Esophagus squamous epithelium (tissue), 4 donors: ENCODE data around the gene AOPEP.

ENCODE experiments used
- CTCF ChIP-seq, 6 experiments: fragments of 450-650 bp in 4 of 6; fragments of 200-600 bp in 2 of 6; sonication (generic) in 2 of 6; IDR thresholded peaks; one replicate each; pipeline ENCODE4 v1.5.1; 2016 to 2019; ENCODE audit warnings: antibody characterized with exemption in 6 of 6, mild to moderate bottlenecking in 4 of 6, moderate library complexity in 4 of 6
- POLR2A ChIP-seq, 4 donors: fragments of 450-650 bp; IDR thresholded peaks; one replicate each; pipeline ENCODE4 v1.6.1; 2017; ENCODE audit warnings: antibody characterized with exemption in 4 of 4, mild to moderate bottlenecking in 4 of 4, moderate library complexity in 3 of 4

- TF ChIP-seq CTCF (IDR thresholded peaks at IDR 0.05) (no peak), POLR2A (IDR thresholded peaks at IDR 0.05) (no peak)
These were observed 206.4 kb downstream of the AOPEP start for GRCh38 chr9:94932652-94933510.
